H1 (cell line): ENCODE data around the gene FKBP5.

Experiments
- BRCA1 ChIP-seq: IDR thresholded peaks from 2 replicates; pipeline ENCODE4 v1.6.1; 2012; ENCODE audit warnings: low read depth, low read length, improper control_type of control experiment
- JUND ChIP-seq: IDR thresholded peaks from 2 replicates; pipeline ENCODE4 v1.6.1; 2011; ENCODE audit warnings: mild to moderate bottlenecking, improper control_type of control experiment, low read length
- POLR2A ChIP-seq, 2 experiments: IDR thresholded peaks; 1 replicate in 1 of 2; 2 replicates in 1 of 2; pipeline ENCODE4 v1.6.1; 2011; ENCODE audit warnings: low read depth in 2 of 2, low read length in 2 of 2, mild to moderate bottlenecking in 2 of 2; ENCODE audit errors: control extremely low read depth in 1 of 2
- RAD21 ChIP-seq, 2 experiments: IDR thresholded peaks in 1 of 2; conservative IDR thresholded peaks in 1 of 2; 2 replicates each; pipeline ENCODE4 v1.6.1; 2011; ENCODE audit warnings: low read depth in 2 of 2, low read length in 2 of 2, improper control_type of control experiment in 1 of 2, inconsistent platforms in 1 of 2, mild to moderate bottlenecking in 1 of 2, moderate library complexity in 1 of 2
- RNF2 ChIP-seq: fragments of 200-900, 300-1000 bp; sonication (generic); IDR thresholded peaks from 2 replicates; pipeline ENCODE4 v1.7.1; 2016; ENCODE audit warnings: borderline replicate concordance, low read depth, mild to moderate bottlenecking, antibody characterized with exemption, low read length; ENCODE audit not compliant: poor library complexity, severe bottlenecking; ENCODE audit errors: missing control alignments
- TF ChIP-seq, protein P1 (sequence below): IDR thresholded peaks from 2 replicates; pipeline ENCODE4 v1.6.1; 2012; ENCODE audit warnings: low read length, inconsistent platforms

DNA sequence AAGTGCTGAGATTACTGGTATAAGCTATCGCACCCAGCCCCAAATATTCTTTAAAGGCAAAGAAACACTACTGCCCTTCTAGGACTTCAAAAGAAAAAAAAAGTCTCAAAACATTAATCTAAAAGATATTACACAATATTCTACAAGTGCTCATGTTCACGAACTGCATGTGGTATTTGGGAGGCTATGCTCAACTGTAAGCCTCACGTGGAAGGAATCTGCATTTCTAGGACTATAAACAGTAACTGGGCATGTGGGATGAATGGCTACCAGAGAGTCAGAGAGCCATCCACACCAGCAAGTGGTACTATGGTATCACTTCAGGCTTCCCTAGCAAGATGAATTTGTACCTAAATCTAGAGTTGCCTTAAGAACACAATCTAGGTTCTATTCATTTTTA, 50.0 kb downstream of the FKBP5 start:
- TF ChIP-seq POLR2A (IDR thresholded peaks at IDR 0.05; ENCODE audit: control extremely low read depth in 1 of 2, low read depth in 2 of 2, low read length in 2 of 2), result no peak
- TF ChIP-seq RNF2, result no peak
- no peak for TF ChIP-seq RAD21 (IDR thresholded peaks at IDR 0.05 in 1 of 2, conservative IDR thresholded peaks at IDR 0.05 in 1 of 2; ENCODE audit: low read depth in 2 of 2, low read length in 2 of 2)
- TF ChIP-seq BRCA1, result no peak
- no peak for TF ChIP-seq JUND
- TF ChIP-seq, protein P1, sequence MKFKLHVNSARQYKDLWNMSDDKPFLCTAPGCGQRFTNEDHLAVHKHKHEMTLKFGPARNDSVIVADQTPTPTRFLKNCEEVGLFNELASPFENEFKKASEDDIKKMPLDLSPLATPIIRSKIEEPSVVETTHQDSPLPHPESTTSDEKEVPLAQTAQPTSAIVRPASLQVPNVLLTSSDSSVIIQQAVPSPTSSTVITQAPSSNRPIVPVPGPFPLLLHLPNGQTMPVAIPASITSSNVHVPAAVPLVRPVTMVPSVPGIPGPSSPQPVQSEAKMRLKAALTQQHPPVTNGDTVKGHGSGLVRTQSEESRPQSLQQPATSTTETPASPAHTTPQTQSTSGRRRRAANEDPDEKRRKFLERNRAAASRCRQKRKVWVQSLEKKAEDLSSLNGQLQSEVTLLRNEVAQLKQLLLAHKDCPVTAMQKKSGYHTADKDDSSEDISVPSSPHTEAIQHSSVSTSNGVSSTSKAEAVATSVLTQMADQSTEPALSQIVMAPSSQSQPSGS, result no peak
